ENCODE data around the gene TEX55. TPM values are rescaled to one million over a fixed set of nuclear protein-coding genes. Genes with fewer than 3 reads are reported as not detected.

TEX55 gene
- total RNA-seq, 4 donors from 2014 or later = not detected

GRCh38 chr3:119170821-119171220, 24.9 kb downstream of the TEX55 start:
- no peak for DNase-seq (ENCODE audit: low spot score in 2 of 2)
- 78 to 87% methylated on average over 3 of the region's 3 CpGs for WGBS, 2 donors
- intact Hi-C loops (cut with DNase I; ENCODE audit: low total_unique reads) = no loop called here
- TF ChIP-seq POLR2A (IDR thresholded peaks at IDR 0.05) = no peak
- no peak for TF ChIP-seq CTCF (IDR thresholded peaks at IDR 0.05)
- no peak overlapping the region for H3K4me3 ChIP-seq (ENCODE audit: low read depth, poor library complexity, severe bottlenecking)

- no peak for DNase-seq (ENCODE audit: low spot score in 2 of 2)
- WGBS, 2 donors = 34 to 46% methylated on average over 13 of the region's 13 CpGs
- TF ChIP-seq POLR2A (IDR thresholded peaks at IDR 0.05) (no peak), CTCF (IDR thresholded peaks at IDR 0.05) (no peak)
- intact Hi-C loops (cut with DNase I; ENCODE audit: low total_unique reads) = no loop called here
- no peak within 1 kb of the TSS for H3K4me3 ChIP-seq (ENCODE audit: low read depth, poor library complexity, severe bottlenecking)
Measured at GRCh38 chr3:119173325-119173724, 27.4 kb downstream of the TEX55 start, which contains the start of gene UPK1B. TSS of gene UPK1B (plus strand) at chr3:119173598. CDS start at chr3:119186742, 13,144 bp downstream.

- TF ChIP-seq CTCF (IDR thresholded peaks at IDR 0.05) (no peak), POLR2A (IDR thresholded peaks at IDR 0.05) (no peak)
- DNase-seq (ENCODE audit: low spot score in 2 of 2) = no peak
- 67 to 68% methylated on average over 10 of the region's 10 CpGs for WGBS, 2 donors
- H3K4me3 ChIP-seq (ENCODE audit: low read depth, poor library complexity, severe bottlenecking) = no peak overlapping the region
- intact Hi-C loops (cut with DNase I; ENCODE audit: low total_unique reads) = no loop called here
Measured at GRCh38 chr3:119175872-119176756, 30.1 kb downstream of the TEX55 start.

GRCh38 chr3:119176778-119177177, 30.8 kb downstream of the TEX55 start:
- no peak overlapping the region for H3K4me3 ChIP-seq (ENCODE audit: low read depth, poor library complexity, severe bottlenecking)
- no peak for DNase-seq (ENCODE audit: low spot score in 2 of 2)
- 75 to 80% methylated on average over 4 of the region's 4 CpGs for WGBS, 2 donors
- TF ChIP-seq CTCF (IDR thresholded peaks at IDR 0.05) (no peak), POLR2A (IDR thresholded peaks at IDR 0.05) (no peak)
- intact Hi-C loops (cut with DNase I; ENCODE audit: low total_unique reads) = no loop called here

- intact Hi-C loops (cut with DNase I; ENCODE audit: low total_unique reads) = no loop called here
- no peak for DNase-seq (ENCODE audit: low spot score in 2 of 2)
- WGBS, 2 donors = 57 to 66% methylated on average over 4 of the region's 4 CpGs
Measured at GRCh38 chr3:119177321-119177720, 31.4 kb downstream of the TEX55 start.

More at GRCh38 chr3:119177321-119177720, 31.4 kb downstream of the TEX55 start:
- TF ChIP-seq POLR2A (IDR thresholded peaks at IDR 0.05) (no peak), CTCF (IDR thresholded peaks at IDR 0.05) (no peak)
- H3K4me3 ChIP-seq (ENCODE audit: low read depth, poor library complexity, severe bottlenecking) = no peak overlapping the region

Measured in lower leg skin (tissue), 4 donors.